Ovary (tissue), 3 donors: Measurements from ENCODE around the gene DQX1.

Source experiments
- CTCF ChIP-seq, 3 donors: fragments of 450-650 bp in 2 of 3; fragments of 200-600 bp in 1 of 3; IDR thresholded peaks; one replicate each; pipeline versions ENCODE4 v1.5.1 to v1.8.0; 2016 to 2022; ENCODE audit warnings: antibody characterized with exemption in 3 of 3, mild to moderate bottlenecking in 1 of 3
- EP300 ChIP-seq: sonication (generic); formaldehyde crosslinking; IDR thresholded peaks from one replicate; pipeline ENCODE4 v1.6.1; 2017; ENCODE audit warnings: antibody characterized with exemption
- POLR2A ChIP-seq: fragments of 450-650 bp; IDR thresholded peaks from one replicate; pipeline ENCODE4 v1.6.1; 2017; ENCODE audit warnings: antibody characterized with exemption, mild to moderate bottlenecking, moderate library complexity
- donor health status: DM: no; HTN: no; CAD: no.

DNA sequence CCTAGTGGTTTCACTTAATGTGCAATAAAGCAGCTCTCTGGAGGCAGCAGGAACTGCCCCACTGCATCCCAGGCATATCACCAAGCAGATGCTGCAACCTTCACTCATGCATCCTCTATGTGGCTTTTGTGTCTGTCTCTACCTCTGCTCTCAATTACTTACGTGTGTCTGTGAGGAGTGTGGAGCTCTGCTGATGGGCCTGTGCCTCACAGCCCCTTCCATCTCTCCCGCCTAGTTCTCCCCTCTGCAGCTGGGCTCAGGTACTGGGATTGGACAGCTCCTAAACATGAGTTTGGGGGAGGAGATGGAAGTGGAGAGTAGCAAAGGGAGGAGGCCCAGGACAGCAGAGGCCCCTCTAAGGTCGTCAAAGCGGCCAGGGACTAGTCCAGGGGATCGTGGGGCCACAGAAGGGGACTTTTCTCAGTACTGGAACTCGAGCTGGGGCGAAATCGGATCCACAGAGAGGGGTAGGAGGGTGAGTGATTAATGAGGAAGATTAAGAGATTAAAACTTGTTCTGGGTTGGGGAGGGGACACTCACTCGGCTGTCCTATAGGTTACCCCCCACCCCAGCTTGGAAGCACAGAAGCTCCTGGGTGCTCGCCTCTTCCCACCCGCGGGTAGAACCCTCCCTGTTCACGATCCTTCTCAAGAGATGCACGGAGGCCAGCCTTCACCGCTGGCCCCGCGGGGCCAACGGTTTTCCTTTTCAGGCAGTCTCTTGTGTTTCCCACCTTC, 24.5 kb downstream of the DQX1 start:
- TF ChIP-seq POLR2A (no peak), EP300 (no peak), CTCF (IDR thresholded peaks at IDR 0.05) (no peak)
